Islet precursor cell (in vitro differentiated cells): ENCODE measurements around the gene MILR1.
A peak's percentile ranks its signal among the peaks of the same experiment; 100 is the strongest.
"Not testable (repeated sequence)": the region's sequence is repeated elsewhere in the genome, so short reads cannot be mapped to it uniquely, and the experiment has no call there.

Experiments
- DNase-seq: peaks from one replicate; pipeline ENCODE4 v3.0.0-alpha.2; 2018

Gene MILR1

GRCh38 chr17:64477849-64478248 lies 28.9 kb downstream of the MILR1 start:
- no peak for DNase-seq

- peak; percentile 80 for DNase-seq
Measured at GRCh38 chr17:64480951-64481350, 32.0 kb downstream of the MILR1 start.

- DNase-seq = no peak
Measured at GRCh38 chr17:64484380-64484779, 35.5 kb downstream of the MILR1 start.

GRCh38 chr17:64488301-64488700 lies 39.4 kb downstream of the MILR1 start:
- no peak for DNase-seq

- no peak for DNase-seq
Measured at GRCh38 chr17:64491034-64491860, 42.3 kb downstream of the MILR1 start.

- DNase-seq = no peak
Measured at GRCh38 chr17:64491994-64492393, 43.1 kb downstream of the MILR1 start.

- no peak for DNase-seq
Measured at GRCh38 chr17:64492481-64493109, 43.7 kb downstream of the MILR1 start.

- DNase-seq = no peak
Measured at GRCh38 chr17:64494121-64494520, 45.2 kb downstream of the MILR1 start.

GRCh38 chr17:64495300-64495699 lies 46.4 kb downstream of the MILR1 start:
- DNase-seq = not testable (repeated sequence)

GRCh38 chr17:64496348-64496785 lies 47.5 kb downstream of the MILR1 start:
- no peak for DNase-seq

- peak; percentile 99 for DNase-seq
Measured at GRCh38 chr17:64496786-64497564, 48.1 kb downstream of the MILR1 start, which contains the start of gene POLG2. Gene POLG2 (minus strand): TSS chr17:64497054. CDS start chr17:64496968, 86 bp downstream.

- DNase-seq = no peak
Measured at GRCh38 chr17:64497565-64498035, 48.7 kb downstream of the MILR1 start.

GRCh38 chr17:64498308-64499203 lies 49.6 kb downstream of the MILR1 start:
- DNase-seq = no peak

GRCh38 chr17:64499805-64500486 lies 51.0 kb downstream of the MILR1 start:
- no peak for DNase-seq

- DNase-seq = no peak
Measured at GRCh38 chr17:64500487-64500859, 51.6 kb downstream of the MILR1 start.

GRCh38 chr17:64500862-64501765 lies 52.2 kb downstream of the MILR1 start:
- DNase-seq = no peak

GRCh38 chr17:64502021-64502420 lies 53.1 kb downstream of the MILR1 start:
- DNase-seq = no peak

- DNase-seq = no peak
Measured at GRCh38 chr17:64502809-64503208, 53.9 kb downstream of the MILR1 start.

- no peak for DNase-seq
Measured at GRCh38 chr17:64503341-64503740, 54.4 kb downstream of the MILR1 start.
